BLaER1 treated with 17β-estradiol and CSF1 and Interleukin-3, amounts not matched to agents 10 nM and 100 nM (cell line): ENCODE measurements around the gene GFRA1.
A peak's percentile ranks its signal among the peaks of the same experiment; 100 is the strongest.

ENCODE experiments used
- H3K27ac ChIP-seq, 11 experiments: shearing (Covaris generic); formaldehyde crosslinking; 2 replicates each; pipeline ENCODE4 v1.8.1; 2022
- H3K27me3 ChIP-seq, 11 experiments: shearing (Covaris generic); formaldehyde crosslinking; 2 replicates each; pipeline ENCODE4 v1.8.1; 2022
- H3K36me3 ChIP-seq, 11 experiments: shearing (Covaris generic); formaldehyde crosslinking; 2 replicates each; pipeline ENCODE4 v1.8.1; 2022
- H3K4me1 ChIP-seq, 10 experiments: shearing (Covaris generic); formaldehyde crosslinking; 2 replicates each; pipeline ENCODE4 v1.8.1; 2022
- H3K4me2 ChIP-seq, 11 experiments: shearing (Covaris generic); formaldehyde crosslinking; 2 replicates each; pipeline ENCODE4 v1.8.1; 2022
- H3K4me3 ChIP-seq, 10 experiments: shearing (Covaris generic); formaldehyde crosslinking; 2 replicates each; pipeline ENCODE4 v1.8.1; 2022
- H3K9ac ChIP-seq, 11 experiments: shearing (Covaris generic); formaldehyde crosslinking; 2 replicates each; pipeline ENCODE4 v1.8.1; 2022
- H3K9me3 ChIP-seq, 11 experiments: shearing (Covaris generic); formaldehyde crosslinking; replicated peaks in 1 of 11; 2 replicates each; pipeline ENCODE4 v1.8.1; 2022
- H4K20me1 ChIP-seq, 11 experiments: shearing (Covaris generic); formaldehyde crosslinking; 2 replicates each; pipeline ENCODE4 v1.8.1; 2022
- Cebpa-rat ChIP-seq, 11 experiments: shearing (Covaris generic); IDR thresholded peaks; 2 replicates each; pipeline ENCODE4 v1.8.1; 2022

GFRA1 gene

DNA sequence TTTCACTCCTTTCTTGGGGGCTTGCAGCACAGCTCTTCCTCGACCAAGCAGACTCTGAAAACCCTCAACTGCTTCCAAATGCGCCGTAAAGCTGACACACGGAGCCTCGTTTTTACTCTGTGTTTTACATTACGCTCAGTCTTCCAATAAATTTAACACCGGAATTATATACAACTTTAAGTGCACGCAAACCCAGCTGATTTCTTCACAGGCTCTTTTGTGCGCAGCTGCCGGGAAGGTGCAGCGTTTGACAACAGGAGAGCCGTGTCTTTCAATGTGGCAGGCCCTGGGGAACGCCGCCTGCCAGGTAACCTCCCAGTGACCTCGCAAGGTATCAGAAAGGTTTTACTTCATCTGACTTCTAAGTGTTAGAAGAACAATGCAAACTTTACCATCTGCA is 35.0 kb downstream of the GFRA1 start:
- Histone ChIP-seq H3K4me2 (no peak overlapping the region), H3K36me3 (no peaks in the 10 kb centered on the region), H4K20me1 (no peaks in the 10 kb centered on the region), H3K27ac (no peak overlapping the region), H3K9me3 (peaks cover 10 to 22% (median 16%) of the 10 kb centered on the region in 11 experiments; a peak in 18 of 22 replicates), H3K9ac (no peak overlapping the region), H3K4me3 (no peak overlapping the region), H3K4me1 (no peaks in the 10 kb centered on the region), H3K27me3 (no peaks in the 10 kb centered on the region)
- TF ChIP-seq Cebpa-rat (IDR thresholded peaks at IDR 0.05) = no peak

DNA sequence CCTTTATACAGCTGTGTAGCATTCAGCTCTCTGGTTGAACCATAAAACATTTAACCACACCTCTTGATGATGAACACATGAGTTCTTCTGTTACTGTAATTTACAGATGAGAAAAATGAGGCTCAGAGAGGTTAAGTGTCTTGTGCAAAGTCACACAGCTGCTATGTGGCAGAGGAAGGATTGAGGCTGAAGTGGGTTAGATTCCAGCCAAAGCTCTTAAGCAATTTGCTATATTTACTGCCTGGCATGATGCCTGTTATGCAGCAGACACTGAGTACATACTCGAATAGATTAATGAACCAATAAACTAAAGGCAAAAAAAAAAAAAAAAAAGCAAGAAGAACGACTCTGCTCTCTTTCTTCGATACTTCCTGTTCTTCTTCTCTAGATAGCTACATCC is 35.7 kb downstream of the GFRA1 start:
- Histone ChIP-seq H3K4me3 (no peak overlapping the region), H3K9ac (no peak overlapping the region), H4K20me1 (no peaks in the 10 kb centered on the region), H3K36me3 (no peaks in the 10 kb centered on the region), H3K9me3 (peaks cover 10 to 22% (median 16%) of the 10 kb centered on the region in 11 experiments; a peak in 18 of 22 replicates), H3K4me2 (no peak overlapping the region), H3K27me3 (no peaks in the 10 kb centered on the region), H3K27ac (no peak overlapping the region), H3K4me1 (no peaks in the 10 kb centered on the region)
- TF ChIP-seq Cebpa-rat (IDR thresholded peaks at IDR 0.05) = no peak

DNA sequence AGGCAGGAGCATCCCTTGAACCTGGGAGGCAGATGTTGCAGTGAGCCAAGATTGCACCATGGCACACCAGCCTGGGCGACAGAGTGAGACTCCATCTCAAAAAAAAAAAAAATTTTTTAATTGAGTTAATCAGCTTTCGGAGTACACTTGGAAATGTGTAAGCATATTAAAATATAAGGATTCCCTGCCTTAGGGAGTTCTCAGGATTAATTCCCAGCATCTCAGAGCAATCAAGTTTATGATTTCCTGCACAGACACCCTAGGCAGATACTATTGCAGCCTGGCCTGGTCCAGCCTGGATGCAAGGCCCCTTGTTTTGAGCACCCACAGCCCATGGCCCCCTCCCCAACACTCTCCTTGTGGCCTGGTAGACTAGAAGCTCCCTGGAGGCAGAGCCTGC is 39.8 kb downstream of the GFRA1 start:
- Histone ChIP-seq H3K9me3 (peaks cover 10 to 22% (median 16%) of the 10 kb centered on the region in 11 experiments; a peak in 18 of 22 replicates), H3K4me1 (no peaks in the 10 kb centered on the region), H3K4me3 (no peak overlapping the region), H3K4me2 (no peak overlapping the region), H3K27ac (no peak overlapping the region), H3K27me3 (no peaks in the 10 kb centered on the region), H3K9ac (no peak overlapping the region), H3K36me3 (no peaks in the 10 kb centered on the region), H4K20me1 (no peaks in the 10 kb centered on the region)
- TF ChIP-seq Cebpa-rat (IDR thresholded peaks at IDR 0.05) = no peak

DNA sequence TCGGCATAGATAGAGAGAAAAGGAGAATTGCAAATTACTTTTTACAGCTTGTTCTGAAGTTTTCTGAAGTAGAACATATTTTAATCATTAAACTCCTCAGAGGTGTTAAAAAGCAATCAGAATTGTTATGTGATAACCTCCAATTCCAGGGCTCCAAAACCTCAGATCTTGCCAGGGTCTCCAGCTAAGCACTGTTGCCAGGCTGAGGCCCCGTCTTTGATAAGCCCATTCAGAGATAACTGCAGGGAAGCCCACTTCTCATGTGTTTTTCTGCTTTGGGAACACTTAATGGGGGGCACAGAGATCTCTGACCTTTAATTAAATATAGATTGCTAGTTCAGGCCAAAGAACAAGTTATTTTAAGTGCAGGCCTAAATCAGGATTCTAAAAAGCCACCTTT is 40.4 kb downstream of the GFRA1 start:
- no peaks in the 10 kb centered on the region for H4K20me1 ChIP-seq
- H3K9ac ChIP-seq = no peak overlapping the region
- TF ChIP-seq Cebpa-rat (IDR thresholded peaks at IDR 0.05) = no peak
- H3K36me3 ChIP-seq = no peaks in the 10 kb centered on the region
- no peak overlapping the region for H3K4me2 ChIP-seq
- peaks cover 10 to 22% (median 16%) of the 10 kb centered on the region in 11 experiments; a peak in 18 of 22 replicates for H3K9me3 ChIP-seq
- H3K4me1 ChIP-seq = no peaks in the 10 kb centered on the region
- H3K27ac ChIP-seq = no peak overlapping the region
- no peaks in the 10 kb centered on the region for H3K27me3 ChIP-seq
- no peak overlapping the region for H3K4me3 ChIP-seq

DNA sequence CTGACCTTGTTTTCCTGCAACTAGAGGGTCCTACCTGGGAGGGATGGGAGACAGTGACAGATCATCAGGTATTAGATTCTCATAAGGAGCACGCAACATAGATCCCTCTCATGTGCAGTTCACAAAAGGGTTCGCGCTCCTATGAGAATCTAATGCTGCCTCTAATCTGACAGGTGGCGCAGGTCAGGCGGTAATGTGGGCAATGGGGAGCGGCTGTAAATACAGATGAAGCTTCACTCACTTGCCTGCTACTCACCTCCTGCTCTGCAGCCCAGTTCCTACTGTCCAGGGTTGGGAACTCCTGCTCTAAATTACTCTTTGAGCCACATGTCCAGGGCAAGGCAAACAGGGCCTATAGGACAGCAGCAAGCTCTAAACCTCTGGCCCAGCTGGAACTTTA is 46.2 kb downstream of the GFRA1 start:
- Histone ChIP-seq H3K27me3 (no peaks in the 10 kb centered on the region), H3K4me1 (peaks cover 0 to 4% (median 0%) of the 10 kb centered on the region in 10 experiments; a peak in 2 of 20 replicates), H3K27ac (no peak overlapping the region), H3K9ac (no peak overlapping the region), H4K20me1 (no peaks in the 10 kb centered on the region), H3K4me3 (no peak overlapping the region), H3K36me3 (no peaks in the 10 kb centered on the region), H3K9me3 (peaks cover 0 to 8% (median 5%) of the 10 kb centered on the region in 11 experiments; a peak in 8 of 22 replicates), H3K4me2 (no peak overlapping the region)
- no peak for TF ChIP-seq Cebpa-rat (IDR thresholded peaks at IDR 0.05)

DNA sequence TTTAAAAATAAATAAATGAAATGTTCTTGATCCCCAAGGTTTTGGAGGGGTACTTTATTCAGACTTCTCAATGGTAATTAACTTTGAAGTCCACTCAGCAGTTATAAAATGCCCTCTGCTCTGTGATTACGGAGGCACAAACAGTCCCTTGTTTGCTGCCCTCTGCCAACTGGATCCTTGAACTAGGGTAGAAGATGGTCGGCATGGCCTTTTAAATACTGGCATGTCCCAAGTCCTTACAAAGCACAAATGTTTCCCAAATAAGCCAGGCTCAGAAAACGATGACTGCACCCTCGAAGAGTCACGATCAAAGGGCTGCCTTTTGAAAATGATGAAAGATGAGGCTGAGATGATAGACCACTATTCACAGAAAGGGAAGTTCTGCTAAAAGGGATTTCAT is 47.0 kb downstream of the GFRA1 start:
- Histone ChIP-seq H3K9ac (no peak overlapping the region), H3K27ac (no peak overlapping the region), H3K27me3 (no peaks in the 10 kb centered on the region), H3K4me1 (peaks cover 0 to 4% (median 0%) of the 10 kb centered on the region in 10 experiments; a peak in 2 of 20 replicates), H4K20me1 (no peaks in the 10 kb centered on the region), H3K4me3 (no peak overlapping the region), H3K4me2 (peak overlapping the region in 1 of 11 experiments; percentile 10; a peak in 1 of 22 replicates), H3K36me3 (no peaks in the 10 kb centered on the region), H3K9me3 (peaks cover 0 to 8% (median 5%) of the 10 kb centered on the region in 11 experiments; a peak in 8 of 22 replicates)
- no peak for TF ChIP-seq Cebpa-rat (IDR thresholded peaks at IDR 0.05)

DNA sequence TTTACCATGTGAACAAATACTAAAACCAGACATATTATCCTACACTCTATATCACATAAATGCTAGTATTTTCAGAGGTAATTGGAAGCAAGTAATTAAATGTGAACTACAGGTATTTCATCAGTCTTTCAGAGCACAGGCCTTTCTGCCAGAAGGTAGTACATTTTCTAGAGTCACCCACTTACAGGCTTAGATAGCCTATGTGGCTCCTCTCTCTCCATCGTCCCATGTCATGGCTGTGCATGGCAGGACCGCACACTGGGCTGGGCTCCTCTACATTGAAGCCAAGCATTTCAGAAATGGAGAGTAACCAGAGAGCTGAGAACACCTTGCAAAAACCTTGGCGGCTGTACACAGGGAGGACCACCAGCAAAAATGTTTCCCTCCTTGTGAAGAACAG is 49.7 kb downstream of the GFRA1 start:
- Histone ChIP-seq H3K27ac (no peak overlapping the region), H3K9ac (no peak overlapping the region), H4K20me1 (no peaks in the 10 kb centered on the region), H3K4me3 (no peak overlapping the region), H3K36me3 (no peaks in the 10 kb centered on the region), H3K27me3 (no peaks in the 10 kb centered on the region), H3K4me2 (no peak overlapping the region), H3K9me3 (peaks cover 0 to 8% (median 5%) of the 10 kb centered on the region in 11 experiments; a peak in 8 of 22 replicates), H3K4me1 (peaks cover 0 to 8% (median 5%) of the 10 kb centered on the region in 10 experiments; a peak in 13 of 20 replicates)
- no peak for TF ChIP-seq Cebpa-rat (IDR thresholded peaks at IDR 0.05)

DNA sequence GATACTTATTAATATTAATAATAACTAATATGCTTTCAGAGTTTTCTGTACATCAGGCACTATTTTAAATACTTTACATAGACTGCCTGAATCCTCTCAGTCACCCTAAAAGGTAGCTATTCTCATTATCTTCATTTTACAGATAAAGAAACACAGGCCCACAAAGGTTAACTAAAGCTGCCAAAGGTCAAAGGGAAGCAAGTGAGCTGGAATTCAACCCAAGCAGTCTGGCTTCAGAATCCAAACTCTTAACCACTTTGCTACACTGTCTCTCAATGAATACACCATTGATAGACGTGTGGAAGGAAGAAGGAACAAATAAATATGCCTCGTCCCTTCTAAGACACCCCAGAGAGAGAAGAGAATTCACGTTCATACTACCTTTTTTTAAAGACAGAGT is 52.0 kb downstream of the GFRA1 start:
- Histone ChIP-seq H4K20me1 (no peaks in the 10 kb centered on the region), H3K4me3 (no peak overlapping the region), H3K27ac (no peak overlapping the region), H3K36me3 (no peaks in the 10 kb centered on the region), H3K4me2 (no peak overlapping the region), H3K27me3 (no peaks in the 10 kb centered on the region), H3K9ac (no peak overlapping the region), H3K4me1 (peaks cover 0 to 29% (median 25%) of the 10 kb centered on the region in 10 experiments; a peak in 15 of 20 replicates), H3K9me3 (no peaks in the 10 kb centered on the region)
- no peak for TF ChIP-seq Cebpa-rat (IDR thresholded peaks at IDR 0.05)

DNA sequence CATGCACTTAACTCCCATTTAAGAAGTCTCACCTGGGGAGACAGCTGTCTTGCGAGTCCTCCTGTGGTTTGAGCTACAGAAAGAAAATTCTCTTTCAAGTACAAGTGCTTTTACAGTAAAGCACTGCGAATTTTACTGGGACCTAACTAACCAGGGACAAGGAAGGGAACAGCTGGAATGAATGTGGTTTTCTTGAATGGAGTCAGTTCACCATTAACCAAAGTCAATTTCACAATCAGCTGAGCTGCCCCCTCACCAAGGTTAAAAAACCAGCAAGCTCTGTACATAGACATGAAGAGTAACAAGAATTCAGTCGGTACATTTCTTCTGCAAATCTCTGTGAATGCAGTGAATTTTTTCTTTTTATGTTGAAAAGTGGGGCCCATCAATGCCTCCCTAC is 56.3 kb downstream of the GFRA1 start:
- Histone ChIP-seq H3K36me3 (no peaks in the 10 kb centered on the region), H3K4me3 (no peak overlapping the region), H3K4me2 (peak overlapping the region in 8 of 11 experiments; percentile 10 to 84 (median 57); a peak in 12 of 22 replicates), H3K27me3 (no peaks in the 10 kb centered on the region), H3K27ac (no peak overlapping the region), H4K20me1 (no peaks in the 10 kb centered on the region), H3K9me3 (no peaks in the 10 kb centered on the region), H3K9ac (no peak overlapping the region), H3K4me1 (peaks cover 0 to 69% (median 44%) of the 10 kb centered on the region in 10 experiments; a peak in 15 of 20 replicates)
- no peak for TF ChIP-seq Cebpa-rat (IDR thresholded peaks at IDR 0.05)

DNA sequence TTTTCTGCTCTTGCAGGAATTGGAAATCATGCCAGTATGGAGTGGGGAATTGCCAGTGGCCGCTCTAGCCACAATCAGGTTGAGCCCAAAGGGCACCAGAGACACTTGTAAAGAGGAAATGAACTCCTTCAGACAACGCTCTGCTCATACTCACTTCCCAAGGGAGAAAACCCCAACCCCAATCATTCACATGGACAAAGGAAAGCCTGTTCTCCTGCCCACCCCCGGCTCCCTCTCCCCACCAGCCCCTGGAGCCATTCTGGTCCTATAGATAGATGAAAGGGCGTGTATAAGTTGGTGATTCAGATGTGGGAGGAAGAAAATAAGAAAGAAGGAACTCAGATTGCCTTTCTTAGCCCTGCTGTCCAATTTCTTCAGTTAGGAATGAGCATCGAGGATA is 57.4 kb downstream of the GFRA1 start:
- H3K9ac ChIP-seq = no peak overlapping the region
- no peak overlapping the region for H3K4me3 ChIP-seq
- peak overlapping the region in 9 of 11 experiments; percentile 10 to 84 (median 54); a peak in 11 of 22 replicates for H3K4me2 ChIP-seq
- no peaks in the 10 kb centered on the region for H4K20me1 ChIP-seq
- no peaks in the 10 kb centered on the region for H3K9me3 ChIP-seq
- H3K27me3 ChIP-seq = no peaks in the 10 kb centered on the region
- H3K27ac ChIP-seq = no peak overlapping the region
- H3K4me1 ChIP-seq = peaks cover 4 to 80% (median 54%) of the 10 kb centered on the region in 10 experiments; a peak in 16 of 20 replicates
- no peaks in the 10 kb centered on the region for H3K36me3 ChIP-seq
- no peak for TF ChIP-seq Cebpa-rat (IDR thresholded peaks at IDR 0.05)
